Esophagus squamous epithelium (tissue), 4 donors: ENCODE measurements around the gene SCAANT1.

Source experiments
- POLR2A ChIP-seq, 4 donors: fragments of 450-650 bp; IDR thresholded peaks; one replicate each; pipeline ENCODE4 v1.6.1; 2017; ENCODE audit warnings: antibody characterized with exemption in 4 of 4, mild to moderate bottlenecking in 4 of 4, moderate library complexity in 3 of 4
- TF ChIP-seq, protein P1 (sequence below), 6 experiments: fragments of 450-650 bp in 4 of 6; fragments of 200-600 bp in 2 of 6; sonication (generic) in 2 of 6; IDR thresholded peaks; one replicate each; pipeline ENCODE4 v1.5.1; 2016 to 2019; ENCODE audit warnings: antibody characterized with exemption in 6 of 6, mild to moderate bottlenecking in 4 of 6, moderate library complexity in 4 of 6

DNA sequence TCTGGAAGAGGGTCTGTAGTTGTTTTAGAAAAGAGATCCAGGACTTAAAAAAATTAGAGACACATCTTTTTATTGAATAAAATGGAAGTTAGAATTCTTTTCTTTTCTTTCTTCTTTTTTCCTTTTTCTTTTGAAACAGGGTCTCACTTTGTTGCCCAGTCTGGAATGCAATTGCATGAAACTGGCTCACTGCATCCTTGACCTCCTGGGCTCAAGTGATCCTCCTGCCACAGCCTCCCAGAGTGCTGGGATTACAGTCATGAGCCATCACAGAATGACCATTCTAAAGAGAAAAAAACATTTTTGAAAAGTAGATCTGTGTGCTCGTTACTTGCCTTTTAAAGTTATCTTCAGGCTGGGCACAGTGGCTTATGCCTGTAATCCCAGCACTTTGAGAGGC is 45.0 kb downstream of the SCAANT1 start:
- TF ChIP-seq, protein P1, sequence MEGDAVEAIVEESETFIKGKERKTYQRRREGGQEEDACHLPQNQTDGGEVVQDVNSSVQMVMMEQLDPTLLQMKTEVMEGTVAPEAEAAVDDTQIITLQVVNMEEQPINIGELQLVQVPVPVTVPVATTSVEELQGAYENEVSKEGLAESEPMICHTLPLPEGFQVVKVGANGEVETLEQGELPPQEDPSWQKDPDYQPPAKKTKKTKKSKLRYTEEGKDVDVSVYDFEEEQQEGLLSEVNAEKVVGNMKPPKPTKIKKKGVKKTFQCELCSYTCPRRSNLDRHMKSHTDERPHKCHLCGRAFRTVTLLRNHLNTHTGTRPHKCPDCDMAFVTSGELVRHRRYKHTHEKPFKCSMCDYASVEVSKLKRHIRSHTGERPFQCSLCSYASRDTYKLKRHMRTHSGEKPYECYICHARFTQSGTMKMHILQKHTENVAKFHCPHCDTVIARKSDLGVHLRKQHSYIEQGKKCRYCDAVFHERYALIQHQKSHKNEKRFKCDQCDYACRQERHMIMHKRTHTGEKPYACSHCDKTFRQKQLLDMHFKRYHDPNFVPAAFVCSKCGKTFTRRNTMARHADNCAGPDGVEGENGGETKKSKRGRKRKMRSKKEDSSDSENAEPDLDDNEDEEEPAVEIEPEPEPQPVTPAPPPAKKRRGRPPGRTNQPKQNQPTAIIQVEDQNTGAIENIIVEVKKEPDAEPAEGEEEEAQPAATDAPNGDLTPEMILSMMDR (IDR thresholded peaks at IDR 0.05) = no peak
- no peak for TF ChIP-seq POLR2A (IDR thresholded peaks at IDR 0.05)
